Activated T-cell treated with anti-CD3 and anti-CD28 coated beads, Interleukin-2, amount 50 U/mL, for 48 hours (primary cell): ENCODE data around the gene TGFB2.

ENCODE experiments used
- DNase-seq, 2 experiments: peaks; one replicate each; pipeline ENCODE4 v3.0.0-alpha.2; 2020

The TGFB2 gene

DNA sequence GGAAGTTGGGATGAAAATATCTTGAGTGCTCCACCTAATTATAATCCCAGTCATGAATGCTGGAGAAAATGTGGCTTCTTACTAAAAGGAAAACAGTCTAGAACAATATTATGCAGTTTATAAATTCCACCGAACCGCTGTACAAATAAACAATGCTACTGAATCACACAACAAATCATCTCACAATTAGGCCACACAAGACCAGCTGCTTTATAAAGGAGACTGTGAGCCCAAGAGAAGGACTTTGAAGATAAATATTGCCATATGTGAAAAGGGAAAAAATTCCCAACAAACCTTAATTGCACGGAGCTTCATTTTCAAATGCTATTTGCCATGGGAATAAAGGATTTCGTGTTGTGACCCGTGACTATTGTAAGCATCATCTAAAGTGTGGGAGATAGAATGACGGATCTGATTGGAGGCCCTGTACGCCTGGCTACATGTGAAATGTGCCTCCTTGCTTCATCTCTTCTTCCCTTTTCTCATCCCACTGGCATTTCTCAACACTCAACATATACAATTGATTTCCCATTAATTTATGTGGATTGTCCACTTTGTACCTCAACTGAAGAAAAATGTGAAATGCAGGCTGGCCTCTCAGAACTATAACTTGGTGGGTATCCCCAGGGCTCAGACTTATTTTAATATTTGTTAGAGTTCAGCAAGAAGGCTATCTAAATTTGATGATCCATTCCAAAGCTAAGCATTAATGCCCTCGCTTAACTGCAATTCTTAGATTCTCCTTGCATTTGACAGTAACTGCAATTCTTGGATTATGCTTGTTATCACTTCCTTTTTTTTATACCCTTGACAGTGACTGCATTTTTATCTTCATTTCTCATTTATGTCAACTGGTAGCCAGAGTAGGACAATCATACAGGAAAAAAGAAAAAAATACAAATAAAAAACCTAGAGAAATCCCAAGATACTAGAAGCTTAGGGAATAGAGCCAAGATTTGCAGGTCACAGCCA is 122.3 kb downstream of the TGFB2 start:
- no peak for DNase-seq

DNA sequence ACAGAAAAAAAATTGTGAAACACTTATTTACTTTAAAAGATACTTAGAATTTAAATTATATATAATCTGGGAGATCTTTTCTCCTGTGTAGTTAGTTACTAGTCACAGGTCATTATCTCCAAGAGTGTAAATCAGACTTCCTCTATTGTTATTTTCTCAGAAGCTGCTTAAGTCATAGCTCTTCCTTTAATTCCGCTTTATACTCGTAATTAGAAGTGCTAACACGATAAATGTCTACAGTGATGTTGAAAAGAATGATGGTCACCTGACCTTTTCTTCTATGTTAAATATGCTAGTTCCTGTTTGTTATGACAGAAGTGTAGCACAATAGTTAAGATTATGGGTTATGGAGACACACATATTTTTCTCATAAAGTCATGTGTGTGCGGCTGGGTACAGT is 123.6 kb downstream of the TGFB2 start:
- DNase-seq: no peak

DNA sequence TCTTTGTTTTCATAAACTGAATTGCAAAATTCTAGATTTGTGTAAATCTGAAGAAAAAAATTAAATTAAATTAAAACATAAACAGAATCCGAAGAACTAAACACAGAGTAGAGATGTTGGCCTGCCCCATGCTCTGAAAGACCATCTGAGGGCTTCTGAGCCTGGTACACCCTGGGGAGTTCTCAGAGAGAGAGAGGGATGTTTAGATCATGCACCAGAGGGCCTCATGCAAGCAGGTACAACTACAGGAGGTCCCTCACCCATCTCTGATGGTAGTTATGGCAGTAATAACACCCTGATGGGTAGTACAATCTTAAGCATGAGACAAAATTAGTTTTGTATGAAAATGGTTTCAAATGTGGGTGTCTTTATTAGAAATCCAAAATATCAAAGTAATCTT is 127.7 kb downstream of the TGFB2 start:
- no peak for DNase-seq

DNA sequence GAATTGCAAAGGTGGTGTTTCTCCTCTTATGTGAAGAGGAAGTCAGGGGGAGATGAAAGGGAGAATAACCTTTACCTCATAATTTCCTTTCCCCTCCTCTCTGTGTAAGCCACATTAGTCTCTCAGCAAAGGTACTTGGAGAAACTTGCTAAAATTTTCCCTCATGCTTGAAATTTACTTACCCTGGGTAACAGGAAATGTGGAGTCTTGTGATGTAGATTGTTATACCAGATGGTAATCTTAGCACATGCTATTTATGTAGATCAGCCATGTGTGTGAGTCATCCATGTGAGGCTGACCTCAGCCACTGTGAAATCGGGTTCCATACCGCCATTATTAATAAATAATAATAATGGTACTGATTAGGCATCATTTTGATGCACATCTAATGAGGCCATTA is 128.4 kb downstream of the TGFB2 start:
- no peak for DNase-seq

DNA sequence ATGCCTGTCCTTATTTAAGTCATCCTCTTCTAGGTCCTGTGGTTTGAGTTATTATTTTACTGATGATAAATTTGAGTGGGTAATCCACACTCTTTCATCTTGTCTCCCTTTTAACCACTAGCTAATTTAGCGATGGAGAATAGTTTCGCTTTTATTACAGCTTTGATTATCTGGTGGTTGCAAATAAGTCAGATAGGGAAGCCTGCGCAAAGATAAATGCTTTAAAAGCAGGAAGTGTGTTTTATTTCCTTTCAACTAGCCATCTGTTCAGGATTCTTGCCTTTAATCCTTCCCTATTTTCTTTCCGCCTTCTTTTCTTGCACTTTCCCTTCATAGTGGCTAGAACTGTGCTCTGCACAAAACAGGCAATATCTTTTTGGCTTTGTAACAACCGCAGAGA is 129.0 kb downstream of the TGFB2 start:
- DNase-seq: no peak

DNA sequence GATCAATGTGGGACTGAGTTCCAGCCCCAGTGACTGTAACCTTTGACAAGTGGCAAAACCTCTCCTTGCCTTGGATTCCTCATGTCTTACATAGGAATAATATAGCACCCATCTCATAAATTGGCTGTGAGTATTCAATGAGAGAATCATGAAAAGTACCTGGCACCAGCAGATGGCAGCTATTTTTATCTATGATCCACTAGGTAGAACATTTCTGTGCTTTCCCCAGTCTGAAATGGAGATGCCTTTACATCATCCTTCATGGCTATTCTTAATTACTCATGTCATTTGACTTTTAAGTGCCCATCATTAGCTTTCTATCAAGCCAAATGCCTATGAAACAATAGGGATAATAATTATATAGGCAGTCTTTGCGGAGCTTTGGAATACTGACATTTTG is 130.1 kb downstream of the TGFB2 start:
- no peak for DNase-seq

DNA sequence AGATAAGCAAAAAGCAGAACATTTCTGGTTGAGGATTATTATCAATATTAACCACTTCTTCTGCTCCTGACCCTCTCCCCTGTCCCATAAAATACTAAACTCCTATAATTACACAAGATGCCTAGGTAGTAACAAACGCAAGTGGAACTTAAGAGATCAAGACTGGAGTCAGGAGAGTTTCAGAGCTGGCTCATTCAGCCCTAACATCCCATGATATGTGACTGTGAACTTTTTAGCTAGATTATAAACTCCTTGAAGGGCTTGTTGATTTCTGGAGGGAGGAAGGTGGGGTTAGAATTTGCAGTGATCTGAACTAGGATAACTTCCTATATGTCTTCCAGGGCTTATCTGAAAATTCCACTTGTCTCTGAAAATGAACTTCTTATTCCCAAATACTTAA is 130.6 kb downstream of the TGFB2 start:
- DNase-seq: no peak

DNA sequence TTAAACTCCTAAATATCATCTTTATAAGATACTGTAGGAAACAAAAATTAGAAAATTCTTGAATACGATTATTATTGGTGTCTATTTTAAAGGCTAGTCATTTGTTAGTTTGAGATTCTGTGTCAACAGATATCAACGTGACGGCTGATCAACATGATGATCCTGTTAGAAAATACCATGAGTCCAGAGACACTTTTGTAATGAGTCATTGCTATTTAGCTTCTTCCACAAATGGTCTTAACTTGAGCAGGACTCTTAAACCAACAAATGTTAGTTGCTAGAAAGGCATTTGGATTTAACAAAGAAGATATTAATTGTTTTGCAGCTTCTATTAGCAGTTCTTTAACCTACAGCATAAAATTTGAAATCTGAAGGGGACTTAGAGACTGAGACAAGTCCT is 131.2 kb downstream of the TGFB2 start:
- no peak for DNase-seq

DNA sequence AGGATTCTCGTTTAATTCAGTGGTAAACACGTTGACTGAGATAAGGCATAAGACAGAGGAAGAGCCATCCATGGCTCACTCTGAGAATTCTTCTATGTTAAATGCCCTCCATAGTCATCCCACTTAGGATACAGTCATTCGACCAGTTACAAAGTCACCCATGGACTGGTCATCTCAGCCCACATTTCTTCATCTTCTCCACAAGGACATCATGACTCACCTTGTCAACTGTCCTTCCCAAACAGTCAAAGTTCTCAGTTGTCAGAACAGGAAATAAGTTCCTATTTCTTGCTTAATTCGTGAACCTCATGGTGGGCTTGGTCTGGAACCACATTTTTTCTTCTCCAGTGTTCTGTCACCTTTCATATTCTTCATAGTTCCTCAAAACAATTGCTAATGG is 133.2 kb downstream of the TGFB2 start:
- no peak for DNase-seq

DNA sequence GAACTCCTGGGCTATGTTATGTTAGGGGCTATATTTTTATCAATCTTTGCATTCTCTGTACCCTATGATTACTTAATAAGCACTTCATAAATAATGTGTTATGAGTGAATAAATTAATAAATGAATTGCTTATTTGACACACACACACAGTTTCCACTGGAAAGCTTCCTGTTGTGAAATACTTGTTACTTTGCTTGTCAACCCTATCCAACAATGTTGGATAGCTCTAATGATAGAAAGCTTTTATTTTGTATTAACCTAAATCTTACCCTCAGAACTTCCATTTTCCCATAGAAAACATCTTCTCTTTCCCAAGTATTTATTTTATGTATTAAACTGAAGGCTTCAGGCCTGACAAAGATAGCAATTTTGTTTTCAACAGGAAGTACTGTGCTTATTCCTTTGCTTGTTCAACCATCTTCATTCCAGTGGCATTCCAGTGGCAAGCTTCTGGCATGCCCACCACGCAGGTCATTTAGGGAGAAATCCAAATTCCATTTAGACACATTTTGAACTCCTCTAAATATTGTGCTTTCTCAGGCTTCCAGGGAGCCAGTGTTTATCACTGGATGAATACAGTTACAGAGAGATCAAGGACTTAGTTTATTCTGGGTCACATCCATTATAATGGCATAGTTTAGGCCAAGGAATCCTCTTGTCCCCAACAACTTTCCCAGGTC is 134.4 kb downstream of the TGFB2 start:
- no peak for DNase-seq

DNA sequence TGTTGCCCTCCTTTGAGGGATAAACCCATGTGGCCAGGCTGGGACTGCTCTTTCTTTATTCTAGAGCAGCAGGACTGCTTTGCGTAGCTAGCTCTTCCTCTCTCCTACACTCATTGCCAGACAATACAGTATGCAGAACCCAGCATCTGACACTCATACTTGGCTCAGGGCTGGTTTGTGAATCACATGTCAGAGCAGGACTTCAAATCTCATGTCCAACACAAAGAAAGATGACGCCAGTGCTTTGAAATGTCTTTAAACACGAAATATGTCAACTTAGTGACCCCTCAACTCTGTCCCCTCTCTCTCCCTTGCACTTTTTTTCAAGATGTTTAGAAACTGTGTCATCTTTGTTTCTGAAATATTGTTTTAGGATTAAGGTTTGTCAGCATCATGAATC is 135.0 kb downstream of the TGFB2 start:
- no peak for DNase-seq

DNA sequence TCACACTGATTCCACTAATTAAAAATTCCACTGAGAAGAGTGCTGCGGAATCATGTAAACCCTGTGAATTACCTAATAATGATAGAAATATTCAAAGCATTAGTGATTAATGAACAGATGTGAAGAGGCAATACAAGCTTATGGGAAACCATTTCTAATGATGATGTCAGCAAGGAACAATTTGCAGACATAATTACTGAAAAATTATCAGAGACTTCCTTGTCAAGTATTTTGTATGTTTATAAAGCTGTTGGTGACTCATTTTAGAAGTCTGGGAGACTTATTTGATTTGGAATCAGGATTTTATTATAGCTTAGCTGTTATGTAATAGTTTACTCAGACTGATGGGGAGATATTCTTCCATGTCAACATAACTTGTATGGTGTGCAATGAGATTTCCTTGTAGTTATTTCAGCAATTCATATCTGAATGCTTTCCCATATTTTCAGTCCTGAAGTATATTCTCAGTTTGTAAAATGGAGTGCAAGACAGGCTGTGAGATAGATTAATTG is 135.5 kb downstream of the TGFB2 start:
- no peak for DNase-seq

DNA sequence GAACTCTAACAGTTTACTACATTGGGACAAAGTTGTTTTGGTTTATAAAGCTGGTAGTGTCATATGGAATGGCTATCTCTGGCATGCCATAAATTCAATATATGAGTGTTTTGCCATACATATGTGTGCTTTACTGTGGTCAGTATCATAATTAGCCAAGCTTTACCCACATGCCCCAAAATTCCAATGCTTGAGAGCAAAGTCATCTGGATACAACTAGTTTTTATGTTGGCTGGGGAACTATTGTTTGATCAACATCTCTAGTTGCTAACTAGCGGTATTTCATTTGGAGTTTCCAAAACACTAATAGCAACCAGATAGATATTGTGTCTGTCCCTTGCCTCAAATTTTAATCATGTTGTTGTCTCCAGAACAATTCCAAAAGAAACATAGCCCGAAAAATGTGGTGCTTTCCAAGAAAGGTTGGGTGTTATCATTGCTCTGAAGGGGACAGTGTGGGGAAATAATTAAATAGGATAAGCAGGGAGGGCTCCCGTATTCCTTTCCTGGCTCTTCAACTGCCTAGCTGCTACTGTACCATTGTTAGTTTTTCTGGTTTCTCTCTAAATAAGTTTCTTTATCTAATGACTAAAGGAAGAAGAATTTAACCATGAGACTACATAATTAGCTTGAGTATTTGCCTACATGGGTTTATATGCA is 136.1 kb downstream of the TGFB2 start:
- DNase-seq: no peak

DNA sequence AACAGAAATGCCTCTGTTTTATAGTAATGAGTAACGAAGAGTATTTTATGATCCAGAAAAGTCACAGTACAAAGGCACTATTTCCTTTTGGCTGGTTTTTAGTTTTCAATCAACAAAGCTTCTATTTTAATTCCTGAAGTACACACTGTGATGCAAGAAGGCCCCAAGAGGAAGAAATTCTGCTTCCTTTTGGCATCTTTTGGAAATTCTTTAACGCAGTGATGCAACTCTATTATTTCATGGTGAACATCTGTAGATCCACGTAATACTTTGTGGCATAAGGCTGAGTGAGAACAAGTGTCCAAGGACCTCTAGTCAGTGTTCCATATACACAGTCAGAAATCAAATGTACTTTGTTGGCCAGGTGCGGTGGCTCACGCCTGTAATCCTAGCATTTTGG is 137.5 kb downstream of the TGFB2 start:
- DNase-seq: no peak

DNA sequence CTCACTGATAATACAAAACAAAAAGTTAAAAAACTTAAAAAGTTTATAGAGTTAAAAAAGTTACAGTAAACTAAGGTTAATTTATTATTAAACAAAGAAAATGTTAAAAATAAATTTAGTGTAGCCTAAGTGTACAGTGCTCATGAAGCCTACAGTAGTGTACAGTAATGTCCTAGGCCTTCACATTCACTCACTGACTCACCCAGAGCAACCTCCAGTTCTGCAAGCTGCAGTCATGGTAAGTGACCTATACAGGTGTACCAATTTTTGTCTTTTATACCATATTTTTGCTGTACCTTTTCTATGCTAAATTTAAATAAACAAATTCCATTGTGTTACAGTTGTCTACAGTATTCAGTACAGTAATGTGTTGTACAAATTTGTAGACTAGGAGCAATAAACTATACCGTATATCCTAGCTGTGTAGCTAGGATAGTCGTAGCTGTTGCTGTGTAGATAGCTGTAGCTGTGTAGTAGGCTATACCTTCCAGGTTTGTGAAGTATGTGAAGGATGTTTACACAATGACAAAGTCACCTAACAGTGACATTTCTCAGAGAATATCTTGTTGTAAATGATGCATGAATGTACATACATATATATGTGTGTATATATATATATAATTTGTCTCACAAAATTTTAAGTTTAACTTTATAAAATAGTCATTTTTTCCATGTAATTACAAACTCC is 140.2 kb downstream of the TGFB2 start:
- no peak for DNase-seq

DNA sequence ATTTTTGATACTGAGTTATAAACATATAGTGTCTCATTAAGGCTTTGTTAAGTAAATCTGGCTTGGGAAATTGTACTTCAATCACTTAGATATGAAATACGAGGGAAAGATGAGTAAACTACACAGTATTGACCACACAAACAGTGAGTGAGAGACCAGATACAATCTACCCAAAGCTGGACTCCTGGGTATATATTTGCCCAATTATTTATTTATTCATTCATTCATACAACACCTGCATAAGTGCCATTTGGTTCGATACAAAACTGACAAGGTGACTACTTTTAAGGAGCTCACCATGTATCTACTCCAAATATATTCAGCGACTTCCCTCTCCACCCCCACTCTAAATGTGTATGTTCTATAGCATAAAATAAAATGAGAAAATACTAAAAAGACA is 143.4 kb downstream of the TGFB2 start:
- DNase-seq: no peak

DNA sequence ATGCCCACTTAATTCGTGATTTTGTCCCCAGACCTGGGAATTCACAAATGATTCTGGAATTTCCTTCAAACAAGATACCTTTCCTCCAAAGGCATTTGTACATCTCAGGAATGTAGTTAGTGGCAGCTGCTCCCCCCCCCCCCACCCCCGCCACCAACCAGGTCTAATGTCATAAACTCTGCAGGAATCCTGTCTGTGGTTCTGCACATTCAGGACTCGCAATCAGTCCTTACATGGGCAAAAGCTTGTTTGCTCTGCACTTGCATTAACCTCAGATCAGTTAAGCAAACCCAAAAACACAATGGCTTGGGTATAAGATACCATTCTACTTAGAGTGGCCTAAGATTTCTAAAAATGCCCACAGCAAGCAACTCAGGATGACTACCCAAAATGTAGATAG is 143.8 kb downstream of the TGFB2 start:
- no peak for DNase-seq

DNA sequence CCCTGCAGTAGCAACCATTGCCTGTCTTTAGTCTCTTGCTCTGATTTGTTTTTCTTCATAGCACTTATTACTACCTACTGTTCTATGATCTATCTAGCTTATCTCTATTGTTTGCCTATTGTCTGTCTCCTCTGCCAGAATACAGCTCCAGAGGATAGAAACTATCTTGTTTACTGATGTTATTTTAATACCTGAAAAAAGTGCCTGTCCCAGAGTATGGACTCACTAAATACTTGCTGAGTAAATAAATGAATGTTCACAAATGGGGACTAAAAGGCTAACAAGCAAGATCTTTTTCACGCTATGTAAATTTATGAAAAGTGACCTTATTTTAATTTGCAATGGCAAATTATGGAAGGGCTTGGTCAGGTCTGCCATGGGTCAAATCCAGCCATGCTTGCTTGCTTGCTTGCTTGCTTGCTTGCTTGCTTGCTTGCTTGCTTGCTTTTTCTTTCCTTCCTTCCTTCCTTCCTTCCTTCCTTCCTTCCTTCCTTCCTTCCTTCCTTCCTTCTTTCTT is 145.3 kb downstream of the TGFB2 start:
- no peak for DNase-seq

DNA sequence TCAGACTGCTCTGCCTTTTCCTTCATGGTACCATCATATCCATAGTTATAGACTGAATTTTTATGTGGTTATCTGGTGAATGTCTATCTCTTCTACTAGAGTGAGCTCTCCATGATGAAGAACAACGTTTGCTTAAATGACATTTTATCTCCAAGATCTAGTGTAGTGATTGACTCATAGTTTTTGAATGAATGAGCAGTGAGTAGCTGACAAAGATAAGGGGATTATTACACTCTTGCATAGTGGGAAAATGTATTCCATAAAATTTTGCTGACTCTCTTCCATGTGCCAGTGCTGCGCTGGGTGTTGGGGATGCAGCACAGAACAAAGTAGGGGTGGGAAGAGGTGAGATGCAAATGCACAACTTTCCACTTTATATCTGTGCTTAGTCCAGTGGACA is 147.7 kb downstream of the TGFB2 start:
- no peak for DNase-seq

DNA sequence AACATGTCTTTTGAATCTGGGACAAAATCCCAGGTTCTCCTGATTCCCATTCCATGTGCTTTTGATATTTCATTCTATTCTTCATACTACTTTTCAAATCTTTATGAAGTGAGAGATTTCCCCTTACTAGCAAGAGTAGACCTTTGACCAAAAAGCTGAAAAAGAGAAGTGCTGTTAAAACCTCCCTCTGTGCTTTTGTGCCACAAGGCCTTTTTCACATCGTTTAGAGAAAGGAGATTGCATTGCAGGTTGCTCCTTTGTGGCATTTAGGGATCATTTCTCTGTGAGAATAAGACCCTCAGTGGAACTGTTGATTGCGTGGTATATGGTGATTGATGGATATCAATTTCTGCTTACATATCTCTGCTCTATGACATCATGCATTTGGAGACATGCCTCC is 148.8 kb downstream of the TGFB2 start:
- no peak for DNase-seq
